HG03095 (cell line): ENCODE measurements around the gene PTPRQ.
"Not testable (repeated sequence)": the region's sequence is repeated elsewhere in the genome, so short reads cannot be mapped to it uniquely, and the experiment has no call there.

ENCODE experiments used
- ATAC-seq: cut with Tn5 transposase; IDR thresholded peaks from one replicate; pipeline ENCODE4 v1.9.1; 2021; ENCODE audit warnings: moderate library complexity; ENCODE audit not compliant: unreplicated experiment

Gene PTPRQ

GRCh38 chr12:80469681-80470080 lies 25.6 kb downstream of the PTPRQ start:
- no peak for ATAC-seq

- ATAC-seq, result no peak
Observed at GRCh38 chr12:80470403-80470802, 26.4 kb downstream of the PTPRQ start.

GRCh38 chr12:80472236-80472635 lies 28.2 kb downstream of the PTPRQ start:
- ATAC-seq, result no peak

GRCh38 chr12:80472911-80473500 lies 29.0 kb downstream of the PTPRQ start:
- no peak for ATAC-seq

- ATAC-seq, result not testable (repeated sequence)
Observed at GRCh38 chr12:80477521-80478145, 33.6 kb downstream of the PTPRQ start.

GRCh38 chr12:80484746-80485145 lies 40.7 kb downstream of the PTPRQ start:
- ATAC-seq, result no peak

GRCh38 chr12:80485222-80485987 lies 41.4 kb downstream of the PTPRQ start:
- ATAC-seq, result peak; percentile 68

GRCh38 chr12:80490329-80490728 lies 46.3 kb downstream of the PTPRQ start:
- ATAC-seq, result no peak

GRCh38 chr12:80491166-80491565 lies 47.1 kb downstream of the PTPRQ start:
- no peak for ATAC-seq

- no peak for ATAC-seq
Observed at GRCh38 chr12:80493466-80493865, 49.4 kb downstream of the PTPRQ start.

- no peak for ATAC-seq
Observed at GRCh38 chr12:80494836-80495235, 50.8 kb downstream of the PTPRQ start.

GRCh38 chr12:80498059-80498728 lies 54.2 kb downstream of the PTPRQ start:
- ATAC-seq, result no peak

GRCh38 chr12:80504389-80505163 lies 60.5 kb downstream of the PTPRQ start:
- no peak for ATAC-seq

GRCh38 chr12:80509781-80510556 lies 65.9 kb downstream of the PTPRQ start:
- ATAC-seq, result no peak

GRCh38 chr12:80512781-80513180 lies 68.7 kb downstream of the PTPRQ start:
- ATAC-seq, result no peak

GRCh38 chr12:80513211-80513610 lies 69.2 kb downstream of the PTPRQ start:
- no peak for ATAC-seq

GRCh38 chr12:80517655-80518054 lies 73.6 kb downstream of the PTPRQ start:
- no peak for ATAC-seq

GRCh38 chr12:80531646-80532045 lies 87.6 kb downstream of the PTPRQ start:
- ATAC-seq, result no peak

GRCh38 chr12:80539029-80539428 lies 95.0 kb downstream of the PTPRQ start:
- no peak for ATAC-seq

GRCh38 chr12:80549298-80549697 lies 105.3 kb downstream of the PTPRQ start:
- ATAC-seq, result no peak
